SK-N-SH (cell line): ENCODE measurements around the gene GAS6. TPM values are rescaled to one million over a fixed set of nuclear protein-coding genes. Genes with fewer than 3 reads are reported as not detected.

Experiments used
- CTCF ChIA-PET: fragments of 300-600, 350-600 bp; formaldehyde crosslinking; extraction: SDS; loops from one replicate; lab custom pipeline; 2021; lab: Yijun Ruan, JAX
- POLR2A ChIA-PET: fragments of 350-600 bp; sonication (Branson Sonifier 250); formaldehyde crosslinking; extraction: SDS; loops from one replicate; lab custom pipeline; 2020; ENCODE audit warnings: antibody characterized with exemption, inconsistent platforms; lab: Yijun Ruan, JAX
- DNase-seq: peaks from one replicate; pipeline ENCODE4 v3.0.0; 2012
- H2AFZ ChIP-seq: fragments of 200-600 bp; sonication (generic); 2 replicates; pipeline ENCODE4 v1.8.1; 2016; ENCODE audit warnings: antibody characterized with exemption, mild to moderate bottlenecking, low read depth
- H3F3A ChIP-seq: fragments of 200-600 bp; sonication (generic); replicated peaks from 2 replicates; pipeline ENCODE3; 2016; ENCODE audit warnings: antibody characterized with exemption, mild to moderate bottlenecking; ENCODE audit not compliant: insufficient read depth
- H3K27ac ChIP-seq, 2 experiments: fragments of 200-500 bp in 1 of 2; fragments of 200-600 bp in 1 of 2; sonication (Bioruptor generic) in 1 of 2; sonication (generic), shearing (Covaris generic) in 1 of 2; 2 replicates each; pipeline versions ENCODE4 v1.5.1 to v1.6.1; 2014 to 2016; ENCODE audit warnings: low read depth in 2 of 2, inconsistent platforms in 1 of 2, low read length in 1 of 2, mild to moderate bottlenecking in 1 of 2, mixed read lengths in 1 of 2
- H3K27me3 ChIP-seq: fragments of 200-600 bp; sonication (generic), shearing (Covaris generic); 2 replicates; pipeline ENCODE4 v1.6.1; 2016; ENCODE audit warnings: mixed run types; ENCODE audit not compliant: insufficient read depth
- H3K36me3 ChIP-seq, 2 experiments: fragments of 200-500 bp in 1 of 2; fragments of 200-600 bp in 1 of 2; sonication (Bioruptor generic) in 1 of 2; sonication (generic) in 1 of 2; replicated peaks in 1 of 2; 2 replicates each; pipeline versions ENCODE3 to v1.5.1; 2014 to 2016; ENCODE audit warnings: low read length in 1 of 2, mild to moderate bottlenecking in 1 of 2; ENCODE audit not compliant: insufficient read depth in 2 of 2, control insufficient read depth in 1 of 2
- H3K4me1 ChIP-seq, 2 experiments: fragments of 200-500 bp in 1 of 2; fragments of 200-600 bp in 1 of 2; sonication (Bioruptor generic) in 1 of 2; sonication (generic), shearing (Covaris generic) in 1 of 2; 2 replicates each; pipeline versions ENCODE4 v1.5.1 to v1.6.1; 2014 to 2016; ENCODE audit warnings: low read depth in 1 of 2, low read length in 1 of 2, mixed run types in 1 of 2; ENCODE audit not compliant: insufficient read depth in 2 of 2, control insufficient read depth in 1 of 2
- H3K4me2 ChIP-seq: fragments of 200-600 bp; sonication (generic), shearing (Covaris generic); 2 replicates; pipeline ENCODE4 v1.6.1; 2017; ENCODE audit warnings: mixed run types
- H3K4me3 ChIP-seq, 2 experiments: fragments of 200-500 bp in 1 of 2; fragments of 200-600 bp in 1 of 2; sonication (Bioruptor generic) in 1 of 2; sonication (generic), shearing (Covaris generic) in 1 of 2; 2 replicates each; pipeline versions ENCODE4 v1.5.1 to v1.8.1; 2014 to 2016; ENCODE audit warnings: low read depth in 2 of 2, inconsistent platforms in 1 of 2, low read length in 1 of 2, mild to moderate bottlenecking in 1 of 2, mixed read lengths in 1 of 2, moderate library complexity in 1 of 2
- H3K79me2 ChIP-seq: fragments of 200-600 bp; sonication (generic); 2 replicates; pipeline ENCODE4 v1.8.1; 2017; ENCODE audit warnings: mild to moderate bottlenecking; ENCODE audit not compliant: insufficient read depth
- H3K9ac ChIP-seq: fragments of 200-600 bp; sonication (generic); 2 replicates; pipeline ENCODE4 v1.6.1; 2017; ENCODE audit warnings: mixed run types
- H3K9me2 ChIP-seq: fragments of 200-600 bp; sonication (generic); 2 replicates; pipeline ENCODE4 v1.6.1; 2017; ENCODE audit warnings: mixed run types
- H3K9me3 ChIP-seq: fragments of 200-600 bp; sonication (generic); 2 replicates; pipeline ENCODE4 v1.6.1; 2017; ENCODE audit warnings: mixed run types, mild to moderate bottlenecking, moderate library complexity
- H4K20me1 ChIP-seq: fragments of 200-600 bp; sonication (generic); 2 replicates; pipeline ENCODE4 v1.6.1; 2017; ENCODE audit warnings: mild to moderate bottlenecking, mixed run types; ENCODE audit not compliant: insufficient read depth
- FOSL2 ChIP-seq: IDR thresholded peaks from 2 replicates; pipeline ENCODE4 v1.4.0; 2012; ENCODE audit warnings: low read depth, mild to moderate bottlenecking, moderate library complexity, borderline replicate concordance
- NRF1 ChIP-seq: IDR thresholded peaks from 2 replicates; pipeline ENCODE4 v1.6.1; 2012; ENCODE audit warnings: low read depth, mild to moderate bottlenecking, low read length
- SMC3 ChIP-seq: IDR thresholded peaks from 2 replicates; pipeline ENCODE4 v1.6.1; 2012; ENCODE audit warnings: low read depth, low read length, improper control_type of control experiment
- TAF1 ChIP-seq: IDR thresholded peaks from 2 replicates; pipeline ENCODE4 v1.6.1; 2012; ENCODE audit warnings: low read depth, mild to moderate bottlenecking, low read length, moderate library complexity, borderline replicate concordance
- WGBS: methylation state at CpG from one replicate; pipeline ENCODE4 v1.1.6; 2017; ENCODE audit warnings: low lambda C conversion rate; 5-methylcytosine and 5-hydroxymethylcytosine counted together
- polyA plus RNA-seq, 3 experiments: library from polyadenylated mRNA; depleted of rRNA; stranded (reverse); fragments of >200 nt; gene quantifications; 2 replicates each; pipeline ENCODE4 v1.2.3, GENCODE V29; 2012
- TF ChIP-seq, protein P1 (sequence below): IDR thresholded peaks from 2 replicates; pipeline ENCODE4 v1.4.0; 2012; ENCODE audit warnings: low read depth
- TF ChIP-seq, protein P2 (sequence below): fragments of 150-350 bp; IDR thresholded peaks from 2 replicates; pipeline ENCODE4 v1.6.1; 2016; ENCODE audit warnings: mild to moderate bottlenecking, low read depth, low read length
- TF ChIP-seq, protein P3 (sequence below): fragments of 200-600 bp; sonication (generic); IDR thresholded peaks from 2 replicates; pipeline ENCODE4 v1.6.1; 2017; ENCODE audit warnings: antibody characterized with exemption, mild to moderate bottlenecking, moderate library complexity
- TF ChIP-seq, protein P4 (sequence below): IDR thresholded peaks from 2 replicates; pipeline ENCODE4; 2012

Gene GAS6
- polyA plus RNA-seq, 1 of the 3 experiments (the other 2 are of a cell fraction): 380 TPM

DNA sequence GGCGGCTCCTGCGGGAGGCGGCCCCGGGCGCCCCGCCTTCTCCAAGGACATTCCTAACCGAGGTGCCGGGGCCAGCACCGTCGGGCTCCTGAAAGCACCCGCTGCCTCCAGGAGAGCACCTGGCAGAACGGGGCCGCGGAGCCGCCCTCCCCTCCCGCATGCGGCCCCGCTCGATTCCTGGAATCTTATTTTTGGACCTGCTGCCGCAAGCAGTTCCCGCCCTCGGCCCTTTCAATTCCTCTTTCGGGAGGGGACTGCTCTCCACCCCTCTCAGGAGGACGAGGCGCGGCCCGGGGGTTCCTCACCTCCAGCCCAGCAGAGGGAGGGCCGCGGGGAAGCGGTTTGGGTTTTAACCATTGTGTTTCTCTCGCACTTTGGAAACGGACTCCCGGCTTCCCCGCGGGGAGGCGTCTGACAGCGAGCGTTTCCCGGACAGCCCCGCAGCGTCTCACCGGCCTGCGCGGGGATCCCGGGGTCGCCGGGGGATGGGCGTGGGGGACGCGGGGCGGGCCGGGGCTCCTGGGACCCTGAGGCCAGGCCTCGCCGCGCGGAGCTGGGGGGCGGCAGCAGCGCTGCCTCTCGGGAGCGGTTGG, 849 bp downstream of the GAS6 start:
- Histone ChIP-seq H3K9me3 (no peaks in the 10 kb centered on the region), H3F3A (peaks cover 25% of the 10 kb centered on the region), H3K4me3 (peak overlapping the region; percentile 67 to 73), H3K27me3 (no peaks in the 10 kb centered on the region), H3K27ac (peak overlapping the region; percentile 29 to 72; a peak in 2 of 4 replicates), H3K36me3 (peaks cover 0 to 7% of the 10 kb centered on the region in 2 experiments), H3K4me1 (peaks cover 0 to 29% of the 10 kb centered on the region in 2 experiments; a peak in 1 of 4 replicates), H3K4me2 (peak overlapping the region; percentile 93), H4K20me1 (peaks cover 30% of the 10 kb centered on the region; the same call in 1 of the 2 replicates), H3K79me2 (peaks cover 80% of the 10 kb centered on the region), H3K9ac (peak overlapping the region; percentile 83), H3K9me2 (no peaks in the 10 kb centered on the region), H2AFZ (no peak overlapping the region)
- WGBS: 33% methylated on average over 8 of the region's 60 CpGs
- DNase-seq: peak; percentile 56
- CTCF ChIA-PET: interaction anchor here (1.0 to 3.2 kb wide), 4 partner anchors 16 to 75 kb away, joined by 3 to 15 read pairs (median 4); no protein-coding TSS in a partner anchor
- TF ChIP-seq, protein P1, sequence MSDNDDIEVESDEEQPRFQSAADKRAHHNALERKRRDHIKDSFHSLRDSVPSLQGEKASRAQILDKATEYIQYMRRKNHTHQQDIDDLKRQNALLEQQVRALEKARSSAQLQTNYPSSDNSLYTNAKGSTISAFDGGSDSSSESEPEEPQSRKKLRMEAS: 0 out of 2 replicates have a peak, but pooled peaks have one; percentile 9
- TF ChIP-seq, protein P2, sequence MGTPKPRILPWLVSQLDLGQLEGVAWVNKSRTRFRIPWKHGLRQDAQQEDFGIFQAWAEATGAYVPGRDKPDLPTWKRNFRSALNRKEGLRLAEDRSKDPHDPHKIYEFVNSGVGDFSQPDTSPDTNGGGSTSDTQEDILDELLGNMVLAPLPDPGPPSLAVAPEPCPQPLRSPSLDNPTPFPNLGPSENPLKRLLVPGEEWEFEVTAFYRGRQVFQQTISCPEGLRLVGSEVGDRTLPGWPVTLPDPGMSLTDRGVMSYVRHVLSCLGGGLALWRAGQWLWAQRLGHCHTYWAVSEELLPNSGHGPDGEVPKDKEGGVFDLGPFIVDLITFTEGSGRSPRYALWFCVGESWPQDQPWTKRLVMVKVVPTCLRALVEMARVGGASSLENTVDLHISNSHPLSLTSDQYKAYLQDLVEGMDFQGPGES: no peak
- TF ChIP-seq, protein P3, sequence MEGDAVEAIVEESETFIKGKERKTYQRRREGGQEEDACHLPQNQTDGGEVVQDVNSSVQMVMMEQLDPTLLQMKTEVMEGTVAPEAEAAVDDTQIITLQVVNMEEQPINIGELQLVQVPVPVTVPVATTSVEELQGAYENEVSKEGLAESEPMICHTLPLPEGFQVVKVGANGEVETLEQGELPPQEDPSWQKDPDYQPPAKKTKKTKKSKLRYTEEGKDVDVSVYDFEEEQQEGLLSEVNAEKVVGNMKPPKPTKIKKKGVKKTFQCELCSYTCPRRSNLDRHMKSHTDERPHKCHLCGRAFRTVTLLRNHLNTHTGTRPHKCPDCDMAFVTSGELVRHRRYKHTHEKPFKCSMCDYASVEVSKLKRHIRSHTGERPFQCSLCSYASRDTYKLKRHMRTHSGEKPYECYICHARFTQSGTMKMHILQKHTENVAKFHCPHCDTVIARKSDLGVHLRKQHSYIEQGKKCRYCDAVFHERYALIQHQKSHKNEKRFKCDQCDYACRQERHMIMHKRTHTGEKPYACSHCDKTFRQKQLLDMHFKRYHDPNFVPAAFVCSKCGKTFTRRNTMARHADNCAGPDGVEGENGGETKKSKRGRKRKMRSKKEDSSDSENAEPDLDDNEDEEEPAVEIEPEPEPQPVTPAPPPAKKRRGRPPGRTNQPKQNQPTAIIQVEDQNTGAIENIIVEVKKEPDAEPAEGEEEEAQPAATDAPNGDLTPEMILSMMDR: peak; percentile 19; the same call in 1 of the 2 replicates
- no peak for TF ChIP-seq NRF1
- POLR2A ChIA-PET: no interaction called here

- Histone ChIP-seq H4K20me1 (peaks cover 37% of the 10 kb centered on the region; the same call in 1 of the 2 replicates), H3K4me2 (peak overlapping the region; percentile 93), H3K9ac (peak overlapping the region; percentile 83), H3K9me2 (no peaks in the 10 kb centered on the region), H3K27ac (peak overlapping the region in 1 of 2 experiments; percentile 69; a peak in 2 of 4 replicates), H3K9me3 (no peaks in the 10 kb centered on the region), H3K27me3 (no peaks in the 10 kb centered on the region), H2AFZ (no peak overlapping the region), H3K4me3 (peak overlapping the region; percentile 67 to 73), H3F3A (peaks cover 32% of the 10 kb centered on the region), H3K36me3 (peaks cover 0 to 7% of the 10 kb centered on the region in 2 experiments), H3K4me1 (peaks cover 0 to 29% of the 10 kb centered on the region in 2 experiments; a peak in 1 of 4 replicates), H3K79me2 (peaks cover 87% of the 10 kb centered on the region)
- 92% methylated on average over 12 of the region's 31 CpGs for WGBS
- POLR2A ChIA-PET: no interaction called here
- CTCF ChIA-PET: interaction anchor here (1.0 to 3.2 kb wide), 4 partner anchors 23 to 138 kb away, joined by 3 to 15 read pairs (median 3); no protein-coding TSS in a partner anchor
- no peak for TF ChIP-seq SMC3
- TF ChIP-seq, protein P2: no peak
- TF ChIP-seq, protein P4, sequence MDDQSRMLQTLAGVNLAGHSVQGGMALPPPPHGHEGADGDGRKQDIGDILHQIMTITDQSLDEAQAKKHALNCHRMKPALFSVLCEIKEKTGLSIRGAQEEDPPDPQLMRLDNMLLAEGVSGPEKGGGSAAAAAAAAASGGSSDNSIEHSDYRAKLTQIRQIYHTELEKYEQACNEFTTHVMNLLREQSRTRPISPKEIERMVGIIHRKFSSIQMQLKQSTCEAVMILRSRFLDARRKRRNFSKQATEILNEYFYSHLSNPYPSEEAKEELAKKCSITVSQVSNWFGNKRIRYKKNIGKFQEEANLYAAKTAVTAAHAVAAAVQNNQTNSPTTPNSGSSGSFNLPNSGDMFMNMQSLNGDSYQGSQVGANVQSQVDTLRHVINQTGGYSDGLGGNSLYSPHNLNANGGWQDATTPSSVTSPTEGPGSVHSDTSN: no peak
- TF ChIP-seq TAF1: no peak
- no peak for TF ChIP-seq FOSL2
- TF ChIP-seq, protein P3: no peak
- DNase-seq: no peak
Observed at GRCh38 chr13:113862191-113862930, 1.5 kb downstream of the GAS6 start.
